ENCODE measurements around the gene CLPTM1L.
"Not testable (repeated sequence)": the region's sequence is repeated elsewhere in the genome, so short reads cannot be mapped to it uniquely, and the experiment has no call there.

Gene CLPTM1L

GRCh38 chr5:1335540-1336095 lies 9.3 kb downstream of the CLPTM1L start:
- H3K4me3 ChIP-seq (ENCODE audit: insufficient read depth in 1 of 2, low read depth in 1 of 2, low read length in 2 of 2): no peak overlapping the region
- no peak overlapping the region for H2BK120ac ChIP-seq (ENCODE audit: low read depth, low read length)
- no peaks in the 10 kb centered on the region for H3K9me3 ChIP-seq (ENCODE audit: control insufficient read depth, low read length)
- H3K4me1 ChIP-seq (ENCODE audit: control insufficient read depth, insufficient read depth, low read depth, low read length): peaks cover 5% of the 10 kb centered on the region
- DNase-seq: no peak
- H3K18ac ChIP-seq (ENCODE audit: low read depth in 1 of 2, low read length in 2 of 2): no peak overlapping the region
- H2BK15ac ChIP-seq (ENCODE audit: low read depth, poor library complexity, severe bottlenecking): peak overlapping the region; percentile 8
- H3K36me3 ChIP-seq (ENCODE audit: control insufficient read depth in 1 of 2, insufficient read depth in 2 of 2, low read depth in 1 of 2, low read length in 2 of 2): peaks cover 87 to 90% of the 10 kb centered on the region in 2 experiments
- H2AK5ac ChIP-seq (ENCODE audit: low read length, severe bottlenecking): no peak overlapping the region
- H3K23ac ChIP-seq (ENCODE audit: low read length in 2 of 2): no peak overlapping the region
- no peak overlapping the region for H3K14ac ChIP-seq (ENCODE audit: low read length in 2 of 2)
- no peak overlapping the region for H3K4me2 ChIP-seq (ENCODE audit: low read length, poor library complexity, severe bottlenecking)
- H3K9ac ChIP-seq (ENCODE audit: low read length): no peak overlapping the region
- 98% methylated on average over 19 of the region's 19 CpGs for WGBS
- H3K27ac ChIP-seq (ENCODE audit: low read length, poor library complexity, severe bottlenecking): no peak overlapping the region
- H3K79me1 ChIP-seq (replicated peaks; ENCODE audit: low read length, poor library complexity, severe bottlenecking): peaks cover 51% of the 10 kb centered on the region
- no peak overlapping the region for H2BK12ac ChIP-seq (ENCODE audit: low read length in 2 of 2)
- no peaks in the 10 kb centered on the region for H3K27me3 ChIP-seq (ENCODE audit: control insufficient read depth in 1 of 2, insufficient read depth in 1 of 2, low read length in 2 of 2)
- H4K8ac ChIP-seq (ENCODE audit: low read length): no peak overlapping the region
- H2AFZ ChIP-seq (ENCODE audit: low read depth, low read length): no peak overlapping the region
- H4K91ac ChIP-seq (ENCODE audit: low read length): no peak overlapping the region
- H3K4ac ChIP-seq (ENCODE audit: low read depth in 1 of 2, low read length in 2 of 2): no peak overlapping the region
- no peak overlapping the region for H2BK5ac ChIP-seq (ENCODE audit: low read depth, low read length, poor library complexity, severe bottlenecking)

DNA sequence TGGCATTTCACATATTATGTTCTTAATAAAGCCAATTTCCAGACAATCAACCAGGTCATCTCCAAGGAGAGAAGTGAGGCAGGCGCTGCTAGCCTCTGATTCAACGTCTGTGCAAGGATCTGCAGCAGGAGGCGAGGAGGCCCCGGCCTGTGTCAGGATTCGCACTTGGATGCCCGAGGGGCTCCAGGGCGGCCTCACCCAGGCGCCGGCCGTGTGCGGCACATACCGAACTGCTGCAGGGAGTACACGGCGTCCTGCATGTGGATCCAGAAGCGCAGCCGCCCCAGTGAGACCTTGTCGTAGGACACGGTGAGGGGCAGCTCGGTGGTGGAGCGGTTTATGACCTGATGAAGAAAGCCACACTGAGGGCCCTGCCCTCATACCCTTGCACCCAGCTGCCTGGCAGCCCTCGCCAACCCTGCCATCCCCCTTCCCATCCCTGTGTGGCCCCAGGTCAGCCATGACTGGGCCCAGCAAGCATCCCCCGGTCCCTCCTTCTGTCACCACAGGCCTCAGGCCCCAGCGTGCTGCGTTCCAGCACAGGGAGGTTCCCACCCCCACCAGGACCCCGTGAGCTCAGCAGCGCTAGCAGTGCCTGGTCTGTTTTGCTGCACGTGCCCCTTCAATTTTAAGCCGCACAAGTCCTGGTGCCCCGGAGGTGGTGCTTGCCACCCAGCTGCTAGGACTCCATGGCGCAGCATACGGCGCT lies 9.9 kb downstream of the CLPTM1L start:
- Histone ChIP-seq H3K14ac (ENCODE audit: low read length in 2 of 2) (no peak overlapping the region), H3K4me3 (ENCODE audit: insufficient read depth in 1 of 2, low read depth in 1 of 2, low read length in 2 of 2) (no peak overlapping the region), H3K27me3 (ENCODE audit: control insufficient read depth in 1 of 2, insufficient read depth in 1 of 2, low read length in 2 of 2) (no peaks in the 10 kb centered on the region), H3K4me1 (ENCODE audit: control insufficient read depth, insufficient read depth, low read depth, low read length) (peaks cover 5% of the 10 kb centered on the region), H3K9ac (ENCODE audit: low read length) (no peak overlapping the region), H3K4ac (ENCODE audit: low read depth in 1 of 2, low read length in 2 of 2) (no peak overlapping the region), H2BK120ac (ENCODE audit: low read depth, low read length) (no peak overlapping the region), H3K18ac (ENCODE audit: low read depth in 1 of 2, low read length in 2 of 2) (no peak overlapping the region), H3K36me3 (ENCODE audit: control insufficient read depth in 1 of 2, insufficient read depth in 2 of 2, low read depth in 1 of 2, low read length in 2 of 2) (peaks cover 87 to 90% of the 10 kb centered on the region in 2 experiments), H3K27ac (ENCODE audit: low read length, poor library complexity, severe bottlenecking) (no peak overlapping the region), H4K91ac (ENCODE audit: low read length) (no peak overlapping the region), H2BK5ac (ENCODE audit: low read depth, low read length, poor library complexity, severe bottlenecking) (no peak overlapping the region), H2BK12ac (ENCODE audit: low read length in 2 of 2) (no peak overlapping the region), H3K79me1 (replicated peaks; ENCODE audit: low read length, poor library complexity, severe bottlenecking) (peaks cover 49% of the 10 kb centered on the region), H3K23ac (ENCODE audit: low read length in 2 of 2) (no peak overlapping the region), H3K9me3 (ENCODE audit: control insufficient read depth, low read length) (no peaks in the 10 kb centered on the region), H3K4me2 (ENCODE audit: low read length, poor library complexity, severe bottlenecking) (no peak overlapping the region), H2BK15ac (ENCODE audit: low read depth, poor library complexity, severe bottlenecking) (peak overlapping the region; percentile 8), H2AFZ (ENCODE audit: low read depth, low read length) (no peak overlapping the region), H4K8ac (ENCODE audit: low read length) (no peak overlapping the region), H2AK5ac (ENCODE audit: low read length, severe bottlenecking) (no peak overlapping the region)
- DNase-seq: no peak
- 97% methylated on average over 32 of the region's 32 CpGs for WGBS

GRCh38 chr5:1333986-1334385 lies 10.9 kb downstream of the CLPTM1L start:
- Histone ChIP-seq H3K4me1 (ENCODE audit: control insufficient read depth, insufficient read depth, low read depth, low read length) (peaks cover 5% of the 10 kb centered on the region), H2BK120ac (ENCODE audit: low read depth, low read length) (no peak overlapping the region), H3K9ac (ENCODE audit: low read length) (no peak overlapping the region), H3K4me2 (ENCODE audit: low read length, poor library complexity, severe bottlenecking) (no peak overlapping the region), H2BK12ac (ENCODE audit: low read length in 2 of 2) (no peak overlapping the region), H3K27ac (ENCODE audit: low read length, poor library complexity, severe bottlenecking) (no peak overlapping the region), H2AFZ (ENCODE audit: low read depth, low read length) (no peak overlapping the region), H3K4me3 (ENCODE audit: insufficient read depth in 1 of 2, low read depth in 1 of 2, low read length in 2 of 2) (no peak overlapping the region), H3K18ac (ENCODE audit: low read depth in 1 of 2, low read length in 2 of 2) (no peak overlapping the region), H3K23ac (ENCODE audit: low read length in 2 of 2) (no peak overlapping the region), H3K36me3 (ENCODE audit: control insufficient read depth in 1 of 2, insufficient read depth in 2 of 2, low read depth in 1 of 2, low read length in 2 of 2) (peaks cover 89 to 90% of the 10 kb centered on the region in 2 experiments), H4K8ac (ENCODE audit: low read length) (no peak overlapping the region), H3K9me3 (ENCODE audit: control insufficient read depth, low read length) (no peaks in the 10 kb centered on the region), H4K91ac (ENCODE audit: low read length) (no peak overlapping the region), H3K14ac (ENCODE audit: low read length in 2 of 2) (no peak overlapping the region), H3K27me3 (ENCODE audit: control insufficient read depth in 1 of 2, insufficient read depth in 1 of 2, low read length in 2 of 2) (no peaks in the 10 kb centered on the region), H3K4ac (ENCODE audit: low read depth in 1 of 2, low read length in 2 of 2) (no peak overlapping the region), H2BK5ac (ENCODE audit: low read depth, low read length, poor library complexity, severe bottlenecking) (no peak overlapping the region), H3K79me1 (replicated peaks; ENCODE audit: low read length, poor library complexity, severe bottlenecking) (peaks cover 46% of the 10 kb centered on the region), H2AK5ac (ENCODE audit: low read length, severe bottlenecking) (no peak overlapping the region), H2BK15ac (ENCODE audit: low read depth, poor library complexity, severe bottlenecking) (no peak overlapping the region)
- WGBS: 95% methylated on average over 14 of the region's 14 CpGs
- DNase-seq: no peak

- H3K4me2 ChIP-seq (ENCODE audit: low read length, poor library complexity, severe bottlenecking); H3K14ac ChIP-seq (ENCODE audit: low read length in 2 of 2); H4K91ac ChIP-seq (ENCODE audit: low read length); H3K23ac ChIP-seq (ENCODE audit: low read length in 2 of 2); H2BK120ac ChIP-seq (ENCODE audit: low read depth, low read length); H4K8ac ChIP-seq (ENCODE audit: low read length); H3K4me1 ChIP-seq (ENCODE audit: control insufficient read depth, insufficient read depth, low read depth, low read length); H3K4me3 ChIP-seq (ENCODE audit: insufficient read depth in 1 of 2, low read depth in 1 of 2, low read length in 2 of 2); H2BK5ac ChIP-seq (ENCODE audit: low read depth, low read length, poor library complexity, severe bottlenecking); H3K27ac ChIP-seq (ENCODE audit: low read length, poor library complexity, severe bottlenecking); H3K4ac ChIP-seq (ENCODE audit: low read depth in 1 of 2, low read length in 2 of 2); H3K9me3 ChIP-seq (ENCODE audit: control insufficient read depth, low read length); H2BK15ac ChIP-seq (ENCODE audit: low read depth, poor library complexity, severe bottlenecking); H3K27me3 ChIP-seq (ENCODE audit: control insufficient read depth in 1 of 2, insufficient read depth in 1 of 2, low read length in 2 of 2); H2BK12ac ChIP-seq (ENCODE audit: low read length in 2 of 2); H2AK5ac ChIP-seq (ENCODE audit: low read length, severe bottlenecking); H3K9ac ChIP-seq (ENCODE audit: low read length); H3K18ac ChIP-seq (ENCODE audit: low read depth in 1 of 2, low read length in 2 of 2); H2AFZ ChIP-seq (ENCODE audit: low read depth, low read length): not testable (repeated sequence)
- DNase-seq: peak; percentile 17
- peaks cover 82 to 86% of the 10 kb centered on the region in 2 experiments for H3K36me3 ChIP-seq (ENCODE audit: control insufficient read depth in 1 of 2, insufficient read depth in 2 of 2, low read depth in 1 of 2, low read length in 2 of 2)
- H3K79me1 ChIP-seq (replicated peaks; ENCODE audit: low read length, poor library complexity, severe bottlenecking): peaks cover 40% of the 10 kb centered on the region
- WGBS: 95% methylated on average over 5 of the region's 5 CpGs
Observed at GRCh38 chr5:1333286-1333685, 11.6 kb downstream of the CLPTM1L start.

Measured in mesenchymal stem cell (in vitro differentiated cells and primary cell).